ENCODE results near the gene POLA1. TPM values are rescaled to one million over a fixed set of nuclear protein-coding genes. Genes with fewer than 3 reads are reported as not detected.

The POLA1 gene
- total RNA-seq, 1 donor: 7.8 TPM

DNA sequence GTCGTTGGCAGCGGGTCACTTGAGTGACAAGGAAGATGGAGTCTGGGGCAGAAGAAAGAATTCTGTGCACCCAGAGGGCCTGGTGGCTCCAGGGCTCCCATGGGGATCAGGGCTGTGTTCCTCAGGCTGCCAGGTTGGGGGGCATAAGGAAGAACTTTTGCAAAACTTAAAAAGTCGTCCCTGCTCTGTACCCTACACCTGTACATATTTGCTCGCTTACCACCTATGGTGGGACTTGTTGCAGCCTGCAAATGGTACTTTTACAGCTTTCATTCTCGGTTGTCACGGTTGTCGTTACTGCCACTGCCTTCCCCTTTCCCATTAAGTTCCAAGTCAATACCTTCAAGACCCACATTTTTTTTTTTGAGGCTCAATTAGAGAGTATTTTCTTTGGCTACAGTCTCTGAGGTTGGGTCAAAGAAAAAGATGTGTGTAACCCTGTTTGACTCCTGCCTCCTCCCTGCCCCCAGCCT is 312.9 kb downstream of the POLA1 start:
- Histone ChIP-seq H3K4me1 (ENCODE audit: insufficient read depth, low read length) (no peaks in the 10 kb centered on the region), H3K4me3 (ENCODE audit: low read length) (no peak overlapping the region), H3K9me3 (ENCODE audit: low read depth, low read length) (no peaks in the 10 kb centered on the region), H3K27me3 (ENCODE audit: insufficient read depth, low read length) (peaks cover 64% of the 10 kb centered on the region)

- H3K4me3 ChIP-seq (ENCODE audit: low read length): no peak overlapping the region
- no peaks in the 10 kb centered on the region for H3K9me3 ChIP-seq (ENCODE audit: low read depth, low read length)
- H3K27me3 ChIP-seq (ENCODE audit: insufficient read depth, low read length): peaks cover 70% of the 10 kb centered on the region
- no peaks in the 10 kb centered on the region for H3K4me1 ChIP-seq (ENCODE audit: insufficient read depth, low read length)
Observed at GRCh38 chrX:25007059-25008053, 313.6 kb downstream of the POLA1 start.

DNA sequence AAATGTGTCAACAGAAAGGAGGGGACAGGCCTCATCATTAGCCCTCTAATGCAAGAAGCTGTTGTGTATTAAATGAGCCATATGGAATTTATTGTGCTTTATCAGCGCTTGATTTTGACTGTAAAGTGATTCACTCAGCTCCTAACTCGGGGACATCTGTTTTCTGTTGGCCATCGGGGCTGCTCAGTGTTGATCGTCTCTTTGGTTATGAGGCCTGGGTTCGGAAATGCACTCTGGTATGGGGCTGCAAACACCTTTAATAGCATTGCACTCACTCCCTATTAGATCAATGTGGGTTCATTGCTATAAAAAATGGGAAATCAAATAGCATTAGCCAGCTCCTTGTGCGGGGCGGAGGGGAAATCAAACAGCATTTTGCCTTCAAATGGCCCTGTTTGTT is 315.7 kb downstream of the POLA1 start:
- no peaks in the 10 kb centered on the region for H3K4me1 ChIP-seq (ENCODE audit: insufficient read depth, low read length)
- peaks cover 72% of the 10 kb centered on the region for H3K27me3 ChIP-seq (ENCODE audit: insufficient read depth, low read length)
- no peak overlapping the region for H3K4me3 ChIP-seq (ENCODE audit: low read length)
- H3K9me3 ChIP-seq (ENCODE audit: low read depth, low read length): no peaks in the 10 kb centered on the region

DNA sequence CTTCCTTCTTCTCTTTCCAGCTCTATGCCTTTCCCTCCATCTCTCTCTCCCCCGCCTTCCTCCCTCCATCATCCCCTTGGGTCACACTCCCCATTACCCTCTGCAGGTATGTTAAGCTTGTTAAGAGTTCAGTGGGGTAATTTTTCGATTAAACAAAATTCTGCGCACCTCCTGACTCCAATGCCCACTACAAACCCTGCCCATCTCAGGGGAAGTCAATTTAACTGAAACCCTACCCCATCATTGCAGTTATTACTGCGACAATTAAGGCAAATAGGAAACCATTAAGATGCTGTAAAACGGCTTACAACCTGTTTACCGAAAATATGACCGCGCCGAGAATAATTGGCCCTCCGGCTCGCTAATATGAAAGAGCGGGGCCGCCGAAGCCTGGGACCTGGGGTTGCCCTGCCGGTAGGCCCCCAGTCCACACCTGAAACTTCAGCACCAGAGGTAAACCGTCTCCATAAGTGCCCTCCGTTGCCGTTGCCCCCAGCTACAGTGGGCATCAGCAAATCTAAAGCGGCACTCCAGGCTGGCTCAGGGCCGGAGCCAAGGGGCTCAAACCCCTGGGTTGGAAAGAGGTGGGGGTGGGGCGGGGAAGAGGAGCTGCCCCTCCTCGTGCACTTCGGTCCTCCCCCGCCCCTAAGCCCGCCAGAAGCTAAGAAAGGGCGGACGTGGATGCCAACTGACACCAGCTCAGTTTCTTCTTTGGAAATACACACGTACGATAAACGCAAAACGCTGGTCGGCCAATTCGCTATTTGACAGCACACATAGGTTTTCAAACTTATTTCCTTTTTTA is 317.3 kb downstream of the POLA1 start:
- Histone ChIP-seq H3K4me1 (ENCODE audit: insufficient read depth, low read length) (no peaks in the 10 kb centered on the region), H3K27me3 (ENCODE audit: insufficient read depth, low read length) (peaks cover 80% of the 10 kb centered on the region), H3K9me3 (ENCODE audit: low read depth, low read length) (no peaks in the 10 kb centered on the region), H3K4me3 (ENCODE audit: low read length) (no peak overlapping the region)

DNA sequence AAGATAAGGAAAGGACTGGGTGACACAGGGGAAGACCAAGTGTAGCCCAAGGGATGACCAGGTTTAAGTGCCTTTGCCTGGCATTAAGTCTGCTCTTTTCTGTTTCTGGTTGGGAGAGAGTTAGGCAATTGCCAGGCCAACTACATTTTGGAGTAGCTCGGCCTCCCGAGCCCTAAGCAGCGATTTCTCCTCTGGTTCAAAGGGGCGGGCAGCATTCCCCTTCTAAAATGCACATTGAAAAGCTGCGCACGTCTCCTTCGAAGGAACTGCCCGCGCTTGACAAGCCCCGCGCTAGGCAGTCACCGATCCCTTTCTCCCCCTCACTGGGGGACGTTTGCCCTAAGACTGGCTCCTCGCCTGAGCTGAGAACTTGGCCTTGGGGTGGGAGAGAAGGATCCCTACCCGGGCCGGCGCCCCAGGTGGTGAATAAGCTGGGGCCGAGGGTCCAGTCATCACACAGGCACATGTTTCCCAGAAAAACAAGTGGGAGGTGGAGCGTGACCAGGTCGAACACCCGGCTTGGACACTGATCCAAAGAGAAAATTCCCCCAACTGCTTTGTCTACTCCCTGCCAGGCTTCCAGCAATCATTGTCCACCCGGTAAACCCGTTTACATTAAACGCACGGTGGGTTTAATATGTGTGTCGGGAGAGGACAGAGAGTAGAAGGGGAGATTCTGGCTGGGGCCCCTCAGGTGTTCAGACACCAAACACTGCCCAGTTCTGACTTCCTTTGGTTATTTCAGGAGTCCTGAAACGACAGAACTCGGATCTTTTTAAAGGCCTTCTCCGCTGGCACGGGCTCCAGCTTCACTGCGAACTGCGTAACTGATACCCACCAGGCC is 318.1 kb downstream of the POLA1 start:
- H3K4me1 ChIP-seq (ENCODE audit: insufficient read depth, low read length): no peaks in the 10 kb centered on the region
- H3K27me3 ChIP-seq (ENCODE audit: insufficient read depth, low read length): peaks cover 80% of the 10 kb centered on the region
- no peaks in the 10 kb centered on the region for H3K9me3 ChIP-seq (ENCODE audit: low read depth, low read length)
- H3K4me3 ChIP-seq (ENCODE audit: low read length): no peak overlapping the region

DNA sequence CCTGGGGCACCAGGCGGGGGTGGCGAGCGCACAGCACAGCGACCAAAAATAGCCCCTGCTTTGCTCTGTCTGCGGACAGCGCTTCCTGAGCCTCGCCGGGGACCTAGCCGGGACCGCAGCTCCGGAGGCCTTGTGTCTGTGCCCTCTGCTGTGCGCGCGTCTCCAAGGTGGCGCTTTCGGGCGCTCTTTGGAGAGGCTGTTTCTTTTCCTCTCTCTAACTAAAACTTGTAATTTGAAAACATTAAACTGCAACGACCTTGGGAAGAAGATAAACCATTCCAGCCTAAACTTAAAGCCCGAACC is 318.7 kb downstream of the POLA1 start:
- H3K9me3 ChIP-seq (ENCODE audit: low read depth, low read length): no peaks in the 10 kb centered on the region
- peaks cover 83% of the 10 kb centered on the region for H3K27me3 ChIP-seq (ENCODE audit: insufficient read depth, low read length)
- H3K4me1 ChIP-seq (ENCODE audit: insufficient read depth, low read length): no peaks in the 10 kb centered on the region
- no peak overlapping the region for H3K4me3 ChIP-seq (ENCODE audit: low read length)

DNA sequence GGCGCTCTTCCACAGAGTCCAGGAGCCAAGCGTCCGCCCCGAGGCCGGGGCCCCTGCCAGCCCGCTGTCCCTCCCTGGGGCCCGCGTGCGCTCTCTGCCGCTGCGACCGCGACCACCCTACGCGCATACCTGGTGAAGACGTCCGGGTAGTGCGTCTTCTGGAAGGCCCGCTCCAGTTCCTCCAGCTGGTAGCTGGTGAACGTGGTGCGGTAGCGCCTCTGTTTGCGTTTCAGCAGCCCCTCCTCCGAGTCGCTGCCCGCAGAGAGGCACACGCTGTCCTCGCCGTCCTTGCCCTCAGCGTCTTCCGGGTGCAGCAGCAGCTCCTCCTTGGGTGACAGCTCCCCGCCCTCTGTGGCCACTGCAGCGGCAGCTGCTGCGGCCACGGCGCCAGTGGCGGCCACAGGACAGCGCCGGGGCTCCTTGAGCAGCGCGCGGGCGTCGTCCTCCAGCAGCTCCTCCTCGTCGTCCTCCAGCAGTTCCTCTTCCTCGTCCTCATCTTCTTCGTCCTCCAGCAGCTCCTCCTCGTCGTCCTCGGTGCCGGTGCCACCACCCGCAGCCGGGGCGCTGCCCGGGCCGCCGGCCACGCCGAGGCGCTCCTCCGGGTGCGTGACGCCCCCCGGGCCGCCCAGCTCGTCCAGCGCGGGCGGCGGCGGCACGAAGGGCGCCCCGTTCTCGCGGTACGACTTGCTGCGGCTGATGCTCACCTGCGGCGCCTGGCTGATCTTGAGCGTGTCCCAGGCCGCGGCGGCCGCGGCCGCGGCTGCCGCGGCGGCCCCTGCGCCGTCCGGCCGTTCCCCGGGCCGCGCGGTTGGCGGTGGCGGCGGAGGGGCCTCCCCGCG is 319.3 kb downstream of the POLA1 start:
- no peaks in the 10 kb centered on the region for H3K9me3 ChIP-seq (ENCODE audit: low read depth, low read length)
- H3K4me1 ChIP-seq (ENCODE audit: insufficient read depth, low read length): no peaks in the 10 kb centered on the region
- peaks cover 83% of the 10 kb centered on the region for H3K27me3 ChIP-seq (ENCODE audit: insufficient read depth, low read length)
- no peak overlapping the region for H3K4me3 ChIP-seq (ENCODE audit: low read length)

- no peak overlapping the region for H3K4me3 ChIP-seq (ENCODE audit: low read length)
- H3K4me1 ChIP-seq (ENCODE audit: insufficient read depth, low read length): no peaks in the 10 kb centered on the region
- H3K9me3 ChIP-seq (ENCODE audit: low read depth, low read length): no peaks in the 10 kb centered on the region
- peaks cover 81% of the 10 kb centered on the region for H3K27me3 ChIP-seq (ENCODE audit: insufficient read depth, low read length)
Observed at GRCh38 chrX:25013632-25014365, 320.1 kb downstream of the POLA1 start.

- no peak overlapping the region for H3K4me3 ChIP-seq (ENCODE audit: low read length)
- H3K27me3 ChIP-seq (ENCODE audit: insufficient read depth, low read length): peaks cover 81% of the 10 kb centered on the region
- H3K9me3 ChIP-seq (ENCODE audit: low read depth, low read length): no peaks in the 10 kb centered on the region
- H3K4me1 ChIP-seq (ENCODE audit: insufficient read depth, low read length): no peaks in the 10 kb centered on the region
Observed at GRCh38 chrX:25014366-25014838, 320.7 kb downstream of the POLA1 start.

DNA sequence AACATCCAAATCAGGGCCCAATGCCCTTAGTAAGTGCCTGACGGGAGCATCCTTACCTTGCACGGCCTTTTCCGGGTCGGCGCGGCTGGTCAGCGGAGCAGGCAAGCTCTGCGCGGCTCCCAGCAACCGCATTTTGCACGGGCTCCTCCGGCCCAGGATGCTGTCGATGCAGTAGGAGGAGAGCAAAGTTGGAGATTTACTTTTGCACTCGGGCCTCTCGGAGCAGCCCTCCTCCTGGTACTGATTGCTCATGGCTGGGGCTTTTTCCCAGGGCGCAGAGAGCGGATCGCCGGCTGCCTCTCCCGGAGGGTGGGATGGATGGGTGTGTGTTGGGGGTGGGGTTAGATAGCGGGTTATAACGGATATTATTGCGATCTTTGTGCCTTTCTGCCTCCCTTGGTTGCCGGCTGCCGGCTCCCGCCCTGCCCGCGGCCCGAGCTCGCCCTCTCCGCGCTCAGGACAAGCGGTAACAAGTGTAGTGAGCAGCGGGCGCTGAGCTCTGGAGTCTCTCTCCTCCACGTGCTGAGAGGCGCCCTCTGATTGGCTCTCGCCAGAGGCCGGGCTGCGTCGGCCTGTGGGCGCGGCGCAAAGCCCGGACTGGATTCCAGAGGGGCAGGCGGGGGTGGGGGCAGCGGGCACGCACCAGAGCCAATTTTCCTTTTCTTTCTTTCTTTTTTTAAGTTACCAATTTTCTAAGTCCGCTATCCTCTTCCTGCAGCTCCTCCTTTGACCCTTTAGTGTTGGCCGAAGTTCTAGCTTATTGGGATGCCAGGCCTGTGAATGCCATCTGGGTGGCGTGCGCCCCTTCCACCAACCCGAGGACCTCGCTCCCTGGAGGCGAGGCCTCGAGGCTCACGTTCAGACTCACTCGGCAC is 322.0 kb downstream of the POLA1 start, which contains the start of gene ARX:
TSS of gene ARX (minus strand) at position 480 of the 875 bp plus-strand sequence. CDS start at position 252, 228 bp downstream.
- Histone ChIP-seq H3K27me3 (ENCODE audit: insufficient read depth, low read length) (peaks cover 80% of the 10 kb centered on the region), H3K4me3 (ENCODE audit: low read length) (no peak within 1 kb of the TSS), H3K4me1 (ENCODE audit: insufficient read depth, low read length) (peaks cover 11% of the 10 kb centered on the region), H3K9me3 (ENCODE audit: low read depth, low read length) (no peaks in the 10 kb centered on the region)

GRCh38 chrX:25016361-25016671 is 322.6 kb downstream of the POLA1 start:
- no peaks in the 10 kb centered on the region for H3K9me3 ChIP-seq (ENCODE audit: low read depth, low read length)
- peaks cover 17% of the 10 kb centered on the region for H3K4me1 ChIP-seq (ENCODE audit: insufficient read depth, low read length)
- no peak overlapping the region for H3K4me3 ChIP-seq (ENCODE audit: low read length)
- H3K27me3 ChIP-seq (ENCODE audit: insufficient read depth, low read length): peaks cover 78% of the 10 kb centered on the region

- peaks cover 19% of the 10 kb centered on the region for H3K4me1 ChIP-seq (ENCODE audit: insufficient read depth, low read length)
- H3K9me3 ChIP-seq (ENCODE audit: low read depth, low read length): no peaks in the 10 kb centered on the region
- H3K4me3 ChIP-seq (ENCODE audit: low read length): no peak overlapping the region
- H3K27me3 ChIP-seq (ENCODE audit: insufficient read depth, low read length): peaks cover 78% of the 10 kb centered on the region
Observed at GRCh38 chrX:25016938-25017598, 323.4 kb downstream of the POLA1 start.

Data from mononuclear cell (primary cell).